ENCODE results near the gene BAZ2A.

GRCh38 chr12:56676851-56677580 is 46.9 kb upstream of the BAZ2A start:
- TF ChIP-seq CTCF (IDR thresholded peaks at IDR 0.05): no peak
- no peak for TF ChIP-seq NFIC (IDR thresholded peaks at IDR 0.05; ENCODE audit: borderline replicate concordance)
- no peak for TF ChIP-seq MAX (IDR thresholded peaks at IDR 0.05; ENCODE audit: low read depth)
